K562 (cell line): Measurements from ENCODE around the gene KIAA1210. TPM values are rescaled to one million over a fixed set of nuclear protein-coding genes. Genes with fewer than 3 reads are reported as not detected.

Experiments used
- ATF3 ChIP-seq, 2 experiments: fragments of 450-650 bp in 1 of 2; sonication (generic) in 1 of 2; formaldehyde crosslinking in 1 of 2; IDR thresholded peaks in 1 of 2; conservative IDR thresholded peaks in 1 of 2; 2 replicates each; pipeline versions ENCODE4 v1.6.1 to v1.8.1; 2016 to 2023; ENCODE audit warnings: mild to moderate bottlenecking in 2 of 2, moderate library complexity in 2 of 2, inconsistent platforms in 1 of 2, missing genetic modification reagents in 1 of 2
- EP400 ChIP-seq: fragments of 450-650 bp; IDR thresholded peaks from 2 replicates; pipeline ENCODE4 v1.6.1; 2017; ENCODE audit warnings: antibody characterized with exemption, mild to moderate bottlenecking, moderate library complexity
- FOSL1 ChIP-seq: fragments of 200-800 bp; sonication (Bioruptor generic); conservative IDR thresholded peaks from 2 replicates; pipeline ENCODE4 v1.6.1; 2016; ENCODE audit warnings: missing genetic modification characterization, missing compliant biosample characterization
- GABPA ChIP-seq: fragments of 200-800 bp; sonication (Bioruptor generic); conservative IDR thresholded peaks from 2 replicates; pipeline ENCODE4 v1.6.1; 2016; ENCODE audit warnings: low read depth, missing genetic modification characterization, missing compliant biosample characterization
- HDGF ChIP-seq: fragments of 450-650 bp; IDR thresholded peaks from 2 replicates; pipeline ENCODE4 v1.6.1; 2016
- KAT2B ChIP-seq: IDR thresholded peaks from one replicate; pipeline ENCODE4 v1.6.1; 2012; ENCODE audit warnings: low read depth, mild to moderate bottlenecking, control low read depth, inconsistent platforms, low read length, moderate library complexity
- KDM2B ChIP-seq: fragments of 250-450 bp; sonication (Bioruptor Pico); IDR thresholded peaks from 2 replicates; pipeline ENCODE4 v1.8.0; 2021; ENCODE audit warnings: mild to moderate bottlenecking, moderate library complexity
- MAFK ChIP-seq: IDR thresholded peaks from 2 replicates; pipeline ENCODE4 v1.6.1; 2011; ENCODE audit warnings: low read length, improper control_type of control experiment
- MITF ChIP-seq: IDR thresholded peaks from 2 replicates; pipeline ENCODE4 v1.6.1; 2014; ENCODE audit warnings: antibody characterized with exemption
- REST ChIP-seq, 2 experiments: fragments of 450-650 bp; formaldehyde crosslinking in 1 of 2; IDR thresholded peaks; 2 replicates each; pipeline versions ENCODE4 v1.4.0 to v1.6.1; 2014 to 2020; ENCODE audit warnings: mild to moderate bottlenecking in 2 of 2, borderline replicate concordance in 1 of 2, low read depth in 1 of 2
- SNRNP70 ChIP-seq: fragments of 200-400 bp; formaldehyde crosslinking; optimal IDR thresholded peaks from 2 replicates; pipeline ENCODE3; 2017; ENCODE audit warnings: low read depth, low read length
- YBX1 ChIP-seq: fragments of 450-650 bp; IDR thresholded peaks from 2 replicates; pipeline ENCODE4 v1.7.1; 2016; ENCODE audit warnings: mild to moderate bottlenecking
- ZKSCAN3 ChIP-seq: fragments of 250-450 bp; sonication (Bioruptor Pico); IDR thresholded peaks from 2 replicates; pipeline ENCODE4 v1.4.0; 2020
- ZNF212 ChIP-seq: fragments of 450-650 bp; formaldehyde crosslinking; IDR thresholded peaks from 2 replicates; pipeline ENCODE4 v1.4.0; 2020; ENCODE audit warnings: mild to moderate bottlenecking
- ZNF444 ChIP-seq: fragments of 250-450 bp; sonication (Bioruptor Pico); IDR thresholded peaks from 2 replicates; pipeline ENCODE4 v1.4.0; 2020; ENCODE audit warnings: mild to moderate bottlenecking, moderate library complexity
- polyA plus RNA-seq, 8 experiments: library from polyadenylated mRNA; depleted of rRNA in 4 of 8; stranded (reverse) in 5 of 8; unstranded in 3 of 8; fragments of >200 nt; fragmentation: Nextera tagmentation in 2 of 8; fragmentation: Illumina TruSeq in 1 of 8; extraction: Ambion mirVana in 2 of 8; extraction: Trizol in 1 of 8; gene quantifications; 2 replicates each; pipeline versions ENCODE4 v1.2.1 to v1.2.3, GENCODE V29; 2011 to 2014; ENCODE audit warnings: inconsistent platforms in 1 of 8, missing spikeins in 1 of 8
- total RNA-seq, 7 experiments: library from RNA; depleted of rRNA in 6 of 7; stranded (reverse); fragments of >200 nt in 6 of 7; fragmentation: Illumina TruSeq in 2 of 7; extraction: Trizol in 2 of 7; gene quantifications; 2 replicates each; pipeline versions ENCODE4 v1.2.1 to v1.2.3, GENCODE V29; 2011 to 2021; ENCODE audit warnings: low replicate concordance in 1 of 7
- TF ChIP-seq, protein P1 (sequence below): fragments of 450-650 bp; IDR thresholded peaks from 2 replicates; pipeline ENCODE4 v1.6.1; 2016; ENCODE audit warnings: mild to moderate bottlenecking

The KIAA1210 gene
- total and polyA plus RNA-seq, 9 of the 15 experiments (the other 6 are each of a cell fraction or from before 2014, with no cell fraction given) = not detected

GRCh38 chrX:119042040-119042439 is 85.6 kb downstream of the KIAA1210 start (continued):
- TF ChIP-seq ATF3 (IDR thresholded peaks at IDR 0.05) = peak; percentile 81
- TF ChIP-seq ATF3 (CRISPR knock-in tag; conservative IDR thresholded peaks at IDR 0.05) = no peak
- no peak for TF ChIP-seq KDM2B (CRISPR knock-in tag)
- TF ChIP-seq GABPA (tag) = no peak
- TF ChIP-seq FOSL1 = no peak
- TF ChIP-seq, protein P1, sequence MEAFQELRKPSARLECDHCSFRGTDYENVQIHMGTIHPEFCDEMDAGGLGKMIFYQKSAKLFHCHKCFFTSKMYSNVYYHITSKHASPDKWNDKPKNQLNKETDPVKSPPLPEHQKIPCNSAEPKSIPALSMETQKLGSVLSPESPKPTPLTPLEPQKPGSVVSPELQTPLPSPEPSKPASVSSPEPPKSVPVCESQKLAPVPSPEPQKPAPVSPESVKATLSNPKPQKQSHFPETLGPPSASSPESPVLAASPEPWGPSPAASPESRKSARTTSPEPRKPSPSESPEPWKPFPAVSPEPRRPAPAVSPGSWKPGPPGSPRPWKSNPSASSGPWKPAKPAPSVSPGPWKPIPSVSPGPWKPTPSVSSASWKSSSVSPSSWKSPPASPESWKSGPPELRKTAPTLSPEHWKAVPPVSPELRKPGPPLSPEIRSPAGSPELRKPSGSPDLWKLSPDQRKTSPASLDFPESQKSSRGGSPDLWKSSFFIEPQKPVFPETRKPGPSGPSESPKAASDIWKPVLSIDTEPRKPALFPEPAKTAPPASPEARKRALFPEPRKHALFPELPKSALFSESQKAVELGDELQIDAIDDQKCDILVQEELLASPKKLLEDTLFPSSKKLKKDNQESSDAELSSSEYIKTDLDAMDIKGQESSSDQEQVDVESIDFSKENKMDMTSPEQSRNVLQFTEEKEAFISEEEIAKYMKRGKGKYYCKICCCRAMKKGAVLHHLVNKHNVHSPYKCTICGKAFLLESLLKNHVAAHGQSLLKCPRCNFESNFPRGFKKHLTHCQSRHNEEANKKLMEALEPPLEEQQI = no peak
- TF ChIP-seq KAT2B = no peak
- TF ChIP-seq REST (IDR thresholded peaks at IDR 0.05; ENCODE audit: borderline replicate concordance) = no peak
- TF ChIP-seq REST (CRISPR knock-in tag; IDR thresholded peaks at IDR 0.05; ENCODE audit: low read depth) = no peak
- no peak for TF ChIP-seq MAFK
- TF ChIP-seq ZKSCAN3 (CRISPR knock-in tag) = no peak
- no peak for TF ChIP-seq HDGF
- no peak for TF ChIP-seq ZNF444 (CRISPR knock-in tag)
- no peak for TF ChIP-seq SNRNP70
- no peak for TF ChIP-seq EP400
- TF ChIP-seq YBX1 = no peak
- TF ChIP-seq MITF = no peak
- TF ChIP-seq ZNF212 (CRISPR knock-in tag) = no peak
- TF ChIP-seq, all 486 proteins: peak for 4
